OCI-LY1 (cell line): Measurements from ENCODE around the gene OTOL1.

Experiments used
- CTCF ChIP-seq: fragments of 200-600 bp; sonication (generic), shearing (Covaris generic); IDR thresholded peaks from 2 replicates; pipeline ENCODE4 v1.5.1; 2017; ENCODE audit warnings: mild to moderate bottlenecking, antibody characterized with exemption, low read length, moderate library complexity, mixed read lengths
- EZH2 ChIP-seq: fragments of 200-600 bp; sonication (generic), shearing (Covaris generic); IDR thresholded peaks from 2 replicates; pipeline ENCODE4 v1.8.0; 2017; ENCODE audit warnings: borderline replicate concordance, mixed run types, mild to moderate bottlenecking, antibody characterized with exemption, low read length, moderate library complexity, mixed read lengths

GRCh38 chr3:161484226-161484625 lies 12.4 kb upstream of the OTOL1 start:
- TF ChIP-seq CTCF (no peak), EZH2 (no peak)
